ENCODE data around the gene SACS.

Gene SACS

DNA sequence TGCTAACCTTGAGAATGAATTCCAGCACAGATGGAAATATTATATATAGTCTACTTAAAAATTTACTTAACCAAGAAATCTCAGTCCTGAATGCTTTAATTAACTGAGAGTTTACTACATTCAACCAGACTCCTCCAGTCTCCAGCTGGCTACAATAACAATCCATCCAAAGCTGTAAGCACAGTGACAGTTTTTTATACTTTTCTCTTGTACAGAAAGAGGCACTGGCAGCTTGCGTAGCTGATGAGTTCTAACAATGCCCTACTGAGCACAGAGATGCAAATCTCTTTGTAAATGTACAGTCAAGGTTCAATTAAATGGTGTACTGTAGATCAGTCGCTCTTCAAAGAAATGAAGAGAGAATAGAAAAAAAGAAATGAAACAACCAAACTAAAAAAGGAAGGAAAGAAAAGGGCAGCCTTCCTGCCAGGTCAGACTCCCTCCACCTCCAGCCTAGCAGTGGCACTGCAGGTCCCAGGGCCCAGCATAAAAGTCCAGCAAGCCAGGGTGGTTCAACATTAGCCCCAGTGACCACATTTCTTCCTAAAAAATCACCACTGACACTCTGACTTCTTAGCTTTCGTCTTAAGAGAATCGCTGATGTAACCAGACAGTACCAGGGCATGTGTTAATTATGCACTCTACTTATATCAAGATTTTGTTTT is 88.4 kb downstream of the SACS start:
- no peaks in the 10 kb centered on the region for H3K27me3 ChIP-seq (ENCODE audit: low read depth, low read length)
- peaks cover 57% of the 10 kb centered on the region for H3K36me3 ChIP-seq (replicated peaks; ENCODE audit: low read depth, low read length)
- no peak overlapping the region for H2AFZ ChIP-seq (ENCODE audit: low read depth, low read length)
- no peaks in the 10 kb centered on the region for H3K4me1 ChIP-seq (ENCODE audit: low read length)
- peaks cover 16% of the 10 kb centered on the region for H3K79me2 ChIP-seq (ENCODE audit: low read length)
- no peaks in the 10 kb centered on the region for H4K20me1 ChIP-seq (ENCODE audit: insufficient read depth, low read length)
- no peak overlapping the region for H3K27ac ChIP-seq (ENCODE audit: low read length)
- H3K4me3 ChIP-seq (ENCODE audit: low read length), result no peak overlapping the region
- H3K9ac ChIP-seq (ENCODE audit: low read length), result no peak overlapping the region
- no peak for TF ChIP-seq EZH2phosphoT487 (IDR thresholded peaks at IDR 0.05; ENCODE audit: low read depth)
- no peak for TF ChIP-seq CTCF (IDR thresholded peaks at IDR 0.05; ENCODE audit: low read depth, low read length)
- H3K9me3 ChIP-seq (ENCODE audit: insufficient read depth, low read length), result no peaks in the 10 kb centered on the region; the same call in 1 of the 2 replicates
- H3K4me2 ChIP-seq (ENCODE audit: low read length), result no peak overlapping the region

DNA sequence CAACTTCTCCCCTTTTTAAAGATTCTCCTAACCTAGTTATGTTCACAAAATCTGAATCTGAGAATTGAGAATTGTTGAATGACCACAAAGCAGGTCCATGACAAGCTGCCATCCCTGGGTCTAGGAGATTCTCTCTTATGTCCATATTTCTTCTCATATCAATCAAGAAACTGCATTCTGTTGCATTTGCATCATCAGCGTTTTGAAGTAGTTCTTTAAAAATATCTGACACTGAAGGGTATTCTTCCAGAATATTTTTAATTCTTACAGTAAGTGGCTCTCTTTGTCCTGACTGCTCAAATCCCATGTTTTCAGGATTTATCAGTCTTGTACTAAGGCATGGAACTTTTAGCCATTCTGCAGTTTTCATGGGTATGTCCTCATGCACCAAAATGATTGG is 94.3 kb downstream of the SACS start:
- H3K79me2 ChIP-seq (ENCODE audit: low read length), result 0 out of 2 replicates have a peak, but pooled peaks cover 3% of the 10 kb centered on the region
- H3K4me1 ChIP-seq (ENCODE audit: low read length), result no peaks in the 10 kb centered on the region
- no peak overlapping the region for H2AFZ ChIP-seq (ENCODE audit: low read depth, low read length)
- peaks cover 79% of the 10 kb centered on the region for H3K36me3 ChIP-seq (replicated peaks; ENCODE audit: low read depth, low read length)
- peaks cover 5% of the 10 kb centered on the region; the same call in 1 of the 2 replicates for H3K9me3 ChIP-seq (ENCODE audit: insufficient read depth, low read length)
- no peak overlapping the region for H3K27ac ChIP-seq (ENCODE audit: low read length)
- H3K4me2 ChIP-seq (ENCODE audit: low read length), result no peak overlapping the region
- H3K9ac ChIP-seq (ENCODE audit: low read length), result no peak overlapping the region
- TF ChIP-seq CTCF (IDR thresholded peaks at IDR 0.05; ENCODE audit: low read depth, low read length) (no peak), EZH2phosphoT487 (IDR thresholded peaks at IDR 0.05; ENCODE audit: low read depth) (no peak)
- no peaks in the 10 kb centered on the region for H3K27me3 ChIP-seq (ENCODE audit: low read depth, low read length)
- H3K4me3 ChIP-seq (ENCODE audit: low read length), result no peak overlapping the region
- no peaks in the 10 kb centered on the region for H4K20me1 ChIP-seq (ENCODE audit: insufficient read depth, low read length)

DNA sequence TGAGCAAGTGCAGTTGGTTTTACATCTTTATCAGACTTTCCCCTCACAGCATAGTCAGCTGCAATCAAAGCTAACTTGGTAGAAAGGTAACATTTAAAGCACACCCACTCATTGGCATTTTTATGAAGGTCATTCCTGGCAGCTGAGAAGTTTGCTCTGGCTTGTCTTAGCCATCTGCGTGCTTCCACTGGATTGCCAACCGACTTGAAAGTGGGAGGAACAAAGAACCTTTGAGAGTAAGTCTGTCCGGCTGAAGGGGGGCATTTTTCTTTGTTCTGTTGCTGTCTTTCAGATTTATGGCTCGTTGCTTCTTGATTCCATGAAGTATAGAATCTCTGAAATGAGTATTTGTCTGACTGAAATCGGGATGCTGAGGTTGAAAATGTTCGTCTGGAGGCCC is 103.1 kb downstream of the SACS start:
- peaks cover 5% of the 10 kb centered on the region for H3K4me1 ChIP-seq (ENCODE audit: low read length)
- H4K20me1 ChIP-seq (ENCODE audit: insufficient read depth, low read length), result no peaks in the 10 kb centered on the region
- H2AFZ ChIP-seq (ENCODE audit: low read depth, low read length), result no peak overlapping the region
- H3K27ac ChIP-seq (ENCODE audit: low read length), result no peak overlapping the region
- no peak overlapping the region for H3K4me3 ChIP-seq (ENCODE audit: low read length)
- TF ChIP-seq EZH2phosphoT487 (IDR thresholded peaks at IDR 0.05; ENCODE audit: low read depth) (no peak), CTCF (IDR thresholded peaks at IDR 0.05; ENCODE audit: low read depth, low read length) (no peak)
- peaks cover 35% of the 10 kb centered on the region for H3K36me3 ChIP-seq (replicated peaks; ENCODE audit: low read depth, low read length)
- no peak overlapping the region for H3K9ac ChIP-seq (ENCODE audit: low read length)
- no peaks in the 10 kb centered on the region for H3K9me3 ChIP-seq (ENCODE audit: insufficient read depth, low read length)
- no peaks in the 10 kb centered on the region for H3K27me3 ChIP-seq (ENCODE audit: low read depth, low read length)
- H3K79me2 ChIP-seq (ENCODE audit: low read length), result no peaks in the 10 kb centered on the region
- no peak overlapping the region for H3K4me2 ChIP-seq (ENCODE audit: low read length)

DNA sequence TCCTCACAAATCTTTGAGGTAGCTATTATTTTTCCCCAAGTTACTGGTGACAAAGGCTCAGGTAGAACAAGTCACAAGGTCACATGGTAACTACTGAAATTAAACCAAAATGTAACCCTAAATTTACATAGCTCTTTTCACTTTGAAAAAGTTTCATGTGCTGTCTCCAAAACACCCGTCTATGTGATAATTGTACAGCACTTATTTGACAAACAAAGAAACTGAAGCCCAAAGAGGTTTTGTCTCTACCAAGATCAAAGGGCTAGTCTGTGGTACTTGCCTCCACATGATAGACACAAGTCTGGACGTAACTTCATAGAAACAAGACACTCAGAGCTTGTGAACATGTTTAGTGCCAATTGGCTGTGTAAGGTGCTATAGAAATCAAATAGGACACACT is 108.3 kb downstream of the SACS start:
- Histone ChIP-seq H2AFZ (ENCODE audit: low read depth, low read length) (no peak overlapping the region), H4K20me1 (ENCODE audit: insufficient read depth, low read length) (no peaks in the 10 kb centered on the region), H3K27me3 (ENCODE audit: low read depth, low read length) (no peaks in the 10 kb centered on the region), H3K9ac (ENCODE audit: low read length) (no peak overlapping the region), H3K4me3 (ENCODE audit: low read length) (no peak overlapping the region), H3K9me3 (ENCODE audit: insufficient read depth, low read length) (no peaks in the 10 kb centered on the region), H3K79me2 (ENCODE audit: low read length) (no peaks in the 10 kb centered on the region), H3K4me2 (ENCODE audit: low read length) (no peak overlapping the region; the same call in 1 of the 2 replicates), H3K27ac (ENCODE audit: low read length) (no peak overlapping the region), H3K4me1 (ENCODE audit: low read length) (peaks cover 26% of the 10 kb centered on the region), H3K36me3 (replicated peaks; ENCODE audit: low read depth, low read length) (no peaks in the 10 kb centered on the region)
- TF ChIP-seq EZH2phosphoT487 (IDR thresholded peaks at IDR 0.05; ENCODE audit: low read depth) (no peak), CTCF (IDR thresholded peaks at IDR 0.05; ENCODE audit: low read depth, low read length) (no peak)
